H1 (cell line): ENCODE measurements around the gene EBPL. TPM values are rescaled to one million over a fixed set of nuclear protein-coding genes. Genes with fewer than 3 reads are reported as not detected.

ENCODE experiments used
- GTF2F1 ChIP-seq: IDR thresholded peaks from 2 replicates; pipeline ENCODE4 v1.6.1; 2012; ENCODE audit warnings: low read depth, low read length, improper control_type of control experiment, borderline replicate concordance
- polyA plus RNA-seq, 7 experiments: library from polyadenylated mRNA; depleted of rRNA in 3 of 7; stranded (reverse) in 5 of 7; unstranded in 2 of 7; fragments of >200 nt in 5 of 7; fragments of 200-250 nt in 2 of 7; gene quantifications; 1 replicate in 5 of 7; 2 replicates in 1 of 7; 4 replicates in 1 of 7; pipeline versions ENCODE4 v1.2.1 to v1.2.3, GENCODE V29; 2011 to 2013; ENCODE audit warnings: missing spikeins in 2 of 7, mixed read lengths in 2 of 7
- total RNA-seq: library from RNA; stranded (reverse); fragmentation: NEBNext Ultra II Directional; extraction: Animal tissue kit (Norgen Biotek cat#: 25700); gene quantifications from 2 replicates; pipeline ENCODE4 v1.2.1, GENCODE V29; 2021

EBPL gene
- total and polyA plus RNA-seq, 2 of the 8 experiments (the other 6 are each of a cell fraction or from before 2014, with no cell fraction given), result 130 to 204 TPM

- TF ChIP-seq GTF2F1, result no peak
Observed at GRCh38 chr13:49655906-49656305, 35.4 kb downstream of the EBPL start (continued).
